HepG2 (cell line): ENCODE results near the gene CNKSR3. TPM values are rescaled to one million over a fixed set of nuclear protein-coding genes. Genes with fewer than 3 reads are reported as not detected.
A peak's percentile ranks its signal among the peaks of the same experiment; 100 is the strongest.

Experiments
- CEBPB ChIP-seq: IDR thresholded peaks from 2 replicates; pipeline ENCODE4 v1.6.1; 2011; ENCODE audit warnings: low read depth, low read length, improper control_type of control experiment, borderline replicate concordance
- CREM ChIP-seq, 2 experiments: sonication (generic) in 1 of 2; formaldehyde crosslinking in 1 of 2; IDR thresholded peaks; 2 replicates each; pipeline versions ENCODE4 v1.4.0 to v1.6.1; 2016 to 2020; ENCODE audit warnings: antibody characterized with exemption in 1 of 2, mild to moderate bottlenecking in 1 of 2, missing genetic modification reagents in 1 of 2
- FOSL1 ChIP-seq: sonication (generic); formaldehyde crosslinking; IDR thresholded peaks from 2 replicates; pipeline ENCODE4 v1.9.0; 2021; ENCODE audit warnings: missing genetic modification reagents, borderline replicate concordance
- GFI1 ChIP-seq: sonication (generic); formaldehyde crosslinking; IDR thresholded peaks from 2 replicates; pipeline ENCODE4 v1.5.0; 2020; ENCODE audit warnings: missing genetic modification reagents, mild to moderate bottlenecking, borderline replicate concordance
- JUNB ChIP-seq: sonication (generic); formaldehyde crosslinking; IDR thresholded peaks from 2 replicates; pipeline ENCODE4 v1.8.0; 2022; ENCODE audit warnings: missing genetic modification reagents, mild to moderate bottlenecking, borderline replicate concordance
- MLLT10 ChIP-seq: sonication (generic); formaldehyde crosslinking; IDR thresholded peaks from 2 replicates; pipeline ENCODE4 v1.4.0; 2020; ENCODE audit warnings: missing genetic modification reagents
- POLR2AphosphoS2 ChIP-seq: IDR thresholded peaks from 2 replicates; pipeline ENCODE4 v1.6.1; 2011; ENCODE audit warnings: low read depth, low read length, improper control_type of control experiment
- THYN1 ChIP-seq: sonication (generic); formaldehyde crosslinking; IDR thresholded peaks from 2 replicates; pipeline ENCODE4 v1.8.1; 2023; ENCODE audit warnings: low read depth, mild to moderate bottlenecking, moderate library complexity, missing genetic modification reagents, borderline replicate concordance
- ZNF75D ChIP-seq: sonication (generic); formaldehyde crosslinking; IDR thresholded peaks from 2 replicates; pipeline ENCODE4 v1.8.1; 2023; ENCODE audit warnings: missing genetic modification reagents, mild to moderate bottlenecking, borderline replicate concordance
- polyA plus RNA-seq, 8 experiments: library from polyadenylated mRNA; depleted of rRNA in 3 of 8; stranded (reverse) in 7 of 8; unstranded in 1 of 8; fragments of >200 nt; fragmentation: Illumina TruSeq in 4 of 8; extraction: Trizol in 4 of 8; gene quantifications; 2 replicates each; pipeline versions ENCODE4 v1.2.1 to v1.2.3, GENCODE V29; 2011 to 2016; ENCODE audit warnings: low read depth in 4 of 8, missing spikeins in 1 of 8, mixed read lengths in 1 of 8; ENCODE audit not compliant: insufficient read depth in 1 of 8
- total RNA-seq, 5 experiments: library from RNA; depleted of rRNA; stranded (reverse); fragments of >200 nt; fragmentation: Illumina TruSeq; extraction: Trizol; gene quantifications; 2 replicates each; pipeline ENCODE4 v1.2.3, GENCODE V29; 2016; ENCODE audit warnings: low read depth in 1 of 5
- TF ChIP-seq, protein P1 (sequence below): sonication (generic); formaldehyde crosslinking; IDR thresholded peaks from 2 replicates; pipeline ENCODE4 v1.4.0; 2020; ENCODE audit warnings: low read depth, mild to moderate bottlenecking, missing genetic modification reagents
- TF ChIP-seq, protein P2 (sequence below): sonication (generic); formaldehyde crosslinking; IDR thresholded peaks from 2 replicates; pipeline ENCODE4 v1.9.0; 2021; ENCODE audit warnings: missing genetic modification reagents, borderline replicate concordance
- TF ChIP-seq, protein P3 (sequence below): sonication (generic); formaldehyde crosslinking; IDR thresholded peaks from 2 replicates; pipeline ENCODE4 v1.8.0; 2023; ENCODE audit warnings: mild to moderate bottlenecking, missing genetic modification reagents
- TF ChIP-seq, protein P4 (sequence below): sonication (generic); formaldehyde crosslinking; IDR thresholded peaks from 2 replicates; pipeline ENCODE4 v1.4.0; 2020; ENCODE audit warnings: missing genetic modification reagents
- TF ChIP-seq, protein P5 (sequence below): sonication (generic); formaldehyde crosslinking; IDR thresholded peaks from 2 replicates; pipeline ENCODE4 v1.5.0; 2020; ENCODE audit warnings: missing genetic modification reagents
- TF ChIP-seq, protein P6 (sequence below): sonication (generic); formaldehyde crosslinking; IDR thresholded peaks from 2 replicates; pipeline ENCODE4 v1.5.0; 2020; ENCODE audit warnings: mild to moderate bottlenecking, missing genetic modification reagents

The CNKSR3 gene
- total and polyA plus RNA-seq, 2 of the 13 experiments (the other 11 are each of a cell fraction or from before 2014, with no cell fraction given), result 9.2 to 38.6 TPM

DNA sequence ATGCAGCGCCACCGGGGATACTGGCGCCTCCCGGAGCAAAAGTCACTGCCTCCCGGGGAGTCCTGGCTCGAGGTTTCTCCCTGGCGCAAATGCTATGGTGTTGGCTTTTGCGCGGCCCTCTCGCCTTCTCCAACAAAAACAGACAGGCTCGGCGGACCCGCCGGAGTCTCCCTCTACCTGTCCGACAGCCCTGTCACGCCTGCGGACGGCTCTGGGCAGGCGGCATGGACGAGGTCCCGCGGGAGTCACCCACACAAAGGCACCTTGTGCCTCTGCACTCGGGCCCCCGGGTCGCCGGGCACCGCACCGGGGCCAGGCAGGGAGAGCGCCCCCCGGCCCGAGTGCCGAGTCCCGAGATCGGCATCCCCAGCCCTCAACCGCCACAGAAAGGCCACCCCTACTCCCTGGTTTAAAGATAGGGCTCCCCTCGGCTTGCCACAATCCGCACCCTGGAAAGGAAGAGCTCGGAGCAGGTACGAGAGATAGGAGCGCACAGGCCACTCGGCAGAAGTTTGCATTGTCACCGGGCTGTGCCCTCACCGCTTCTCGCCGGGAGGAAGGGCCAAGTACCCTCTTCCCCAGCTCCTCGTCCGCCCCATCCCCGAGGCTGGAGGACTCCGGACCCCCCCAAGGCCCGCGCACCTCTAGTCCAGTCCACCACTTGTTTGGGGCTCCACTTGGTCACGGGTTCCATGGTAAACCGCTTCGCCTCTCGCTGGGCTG, 903 bp downstream of the CNKSR3 start (continued):
- TF ChIP-seq CREM (IDR thresholded peaks at IDR 0.05), result no peak
- TF ChIP-seq CREM (CRISPR knock-in tag; IDR thresholded peaks at IDR 0.05), result no peak
- TF ChIP-seq, protein P1, sequence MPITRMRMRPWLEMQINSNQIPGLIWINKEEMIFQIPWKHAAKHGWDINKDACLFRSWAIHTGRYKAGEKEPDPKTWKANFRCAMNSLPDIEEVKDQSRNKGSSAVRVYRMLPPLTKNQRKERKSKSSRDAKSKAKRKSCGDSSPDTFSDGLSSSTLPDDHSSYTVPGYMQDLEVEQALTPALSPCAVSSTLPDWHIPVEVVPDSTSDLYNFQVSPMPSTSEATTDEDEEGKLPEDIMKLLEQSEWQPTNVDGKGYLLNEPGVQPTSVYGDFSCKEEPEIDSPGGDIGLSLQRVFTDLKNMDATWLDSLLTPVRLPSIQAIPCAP (CRISPR knock-in tag), result no peak
- TF ChIP-seq ZNF75D (CRISPR knock-in tag), result no peak
- TF ChIP-seq FOSL1 (CRISPR knock-in tag), result peak; percentile 25; the same call in 1 of the 2 replicates
- peak; percentile 71; the same call in 1 of the 2 replicates for TF ChIP-seq MLLT10 (CRISPR knock-in tag)
- TF ChIP-seq, protein P2, sequence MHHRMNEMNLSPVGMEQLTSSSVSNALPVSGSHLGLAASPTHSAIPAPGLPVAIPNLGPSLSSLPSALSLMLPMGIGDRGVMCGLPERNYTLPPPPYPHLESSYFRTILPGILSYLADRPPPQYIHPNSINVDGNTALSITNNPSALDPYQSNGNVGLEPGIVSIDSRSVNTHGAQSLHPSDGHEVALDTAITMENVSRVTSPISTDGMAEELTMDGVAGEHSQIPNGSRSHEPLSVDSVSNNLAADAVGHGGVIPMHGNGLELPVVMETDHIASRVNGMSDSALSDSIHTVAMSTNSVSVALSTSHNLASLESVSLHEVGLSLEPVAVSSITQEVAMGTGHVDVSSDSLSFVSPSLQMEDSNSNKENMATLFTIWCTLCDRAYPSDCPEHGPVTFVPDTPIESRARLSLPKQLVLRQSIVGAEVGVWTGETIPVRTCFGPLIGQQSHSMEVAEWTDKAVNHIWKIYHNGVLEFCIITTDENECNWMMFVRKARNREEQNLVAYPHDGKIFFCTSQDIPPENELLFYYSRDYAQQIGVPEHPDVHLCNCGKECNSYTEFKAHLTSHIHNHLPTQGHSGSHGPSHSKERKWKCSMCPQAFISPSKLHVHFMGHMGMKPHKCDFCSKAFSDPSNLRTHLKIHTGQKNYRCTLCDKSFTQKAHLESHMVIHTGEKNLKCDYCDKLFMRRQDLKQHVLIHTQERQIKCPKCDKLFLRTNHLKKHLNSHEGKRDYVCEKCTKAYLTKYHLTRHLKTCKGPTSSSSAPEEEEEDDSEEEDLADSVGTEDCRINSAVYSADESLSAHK, result no peak
- TF ChIP-seq CEBPB, result no peak
- TF ChIP-seq, protein P3, sequence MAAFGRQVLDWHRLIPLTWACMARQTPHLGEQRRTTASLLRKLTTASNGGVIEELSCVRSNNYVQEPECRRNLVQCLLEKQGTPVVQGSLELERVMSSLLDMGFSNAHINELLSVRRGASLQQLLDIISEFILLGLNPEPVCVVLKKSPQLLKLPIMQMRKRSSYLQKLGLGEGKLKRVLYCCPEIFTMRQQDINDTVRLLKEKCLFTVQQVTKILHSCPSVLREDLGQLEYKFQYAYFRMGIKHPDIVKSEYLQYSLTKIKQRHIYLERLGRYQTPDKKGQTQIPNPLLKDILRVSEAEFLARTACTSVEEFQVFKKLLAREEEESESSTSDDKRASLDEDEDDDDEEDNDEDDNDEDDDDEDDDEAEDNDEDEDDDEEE (CRISPR knock-in tag), result no peak; the same call in 1 of the 2 replicates
- TF ChIP-seq GFI1, result no peak
- TF ChIP-seq, protein P4, sequence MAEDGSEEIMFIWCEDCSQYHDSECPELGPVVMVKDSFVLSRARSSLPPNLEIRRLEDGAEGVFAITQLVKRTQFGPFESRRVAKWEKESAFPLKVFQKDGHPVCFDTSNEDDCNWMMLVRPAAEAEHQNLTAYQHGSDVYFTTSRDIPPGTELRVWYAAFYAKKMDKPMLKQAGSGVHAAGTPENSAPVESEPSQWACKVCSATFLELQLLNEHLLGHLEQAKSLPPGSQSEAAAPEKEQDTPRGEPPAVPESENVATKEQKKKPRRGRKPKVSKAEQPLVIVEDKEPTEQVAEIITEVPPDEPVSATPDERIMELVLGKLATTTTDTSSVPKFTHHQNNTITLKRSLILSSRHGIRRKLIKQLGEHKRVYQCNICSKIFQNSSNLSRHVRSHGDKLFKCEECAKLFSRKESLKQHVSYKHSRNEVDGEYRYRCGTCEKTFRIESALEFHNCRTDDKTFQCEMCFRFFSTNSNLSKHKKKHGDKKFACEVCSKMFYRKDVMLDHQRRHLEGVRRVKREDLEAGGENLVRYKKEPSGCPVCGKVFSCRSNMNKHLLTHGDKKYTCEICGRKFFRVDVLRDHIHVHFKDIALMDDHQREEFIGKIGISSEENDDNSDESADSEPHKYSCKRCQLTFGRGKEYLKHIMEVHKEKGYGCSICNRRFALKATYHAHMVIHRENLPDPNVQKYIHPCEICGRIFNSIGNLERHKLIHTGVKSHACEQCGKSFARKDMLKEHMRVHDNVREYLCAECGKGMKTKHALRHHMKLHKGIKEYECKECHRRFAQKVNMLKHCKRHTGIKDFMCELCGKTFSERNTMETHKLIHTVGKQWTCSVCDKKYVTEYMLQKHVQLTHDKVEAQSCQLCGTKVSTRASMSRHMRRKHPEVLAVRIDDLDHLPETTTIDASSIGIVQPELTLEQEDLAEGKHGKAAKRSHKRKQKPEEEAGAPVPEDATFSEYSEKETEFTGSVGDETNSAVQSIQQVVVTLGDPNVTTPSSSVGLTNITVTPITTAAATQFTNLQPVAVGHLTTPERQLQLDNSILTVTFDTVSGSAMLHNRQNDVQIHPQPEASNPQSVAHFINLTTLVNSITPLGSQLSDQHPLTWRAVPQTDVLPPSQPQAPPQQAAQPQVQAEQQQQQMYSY (CRISPR knock-in tag), result peak; percentile 42; the same call in 1 of the 2 replicates
- TF ChIP-seq THYN1, result no peak
- TF ChIP-seq, protein P5, sequence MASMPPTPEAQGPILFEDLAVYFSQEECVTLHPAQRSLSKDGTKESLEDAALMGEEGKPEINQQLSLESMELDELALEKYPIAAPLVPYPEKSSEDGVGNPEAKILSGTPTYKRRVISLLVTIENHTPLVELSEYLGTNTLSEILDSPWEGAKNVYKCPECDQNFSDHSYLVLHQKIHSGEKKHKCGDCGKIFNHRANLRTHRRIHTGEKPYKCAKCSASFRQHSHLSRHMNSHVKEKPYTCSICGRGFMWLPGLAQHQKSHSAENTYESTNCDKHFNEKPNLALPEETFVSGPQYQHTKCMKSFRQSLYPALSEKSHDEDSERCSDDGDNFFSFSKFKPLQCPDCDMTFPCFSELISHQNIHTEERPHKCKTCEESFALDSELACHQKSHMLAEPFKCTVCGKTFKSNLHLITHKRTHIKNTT (CRISPR knock-in tag), result no peak
- TF ChIP-seq, protein P6, sequence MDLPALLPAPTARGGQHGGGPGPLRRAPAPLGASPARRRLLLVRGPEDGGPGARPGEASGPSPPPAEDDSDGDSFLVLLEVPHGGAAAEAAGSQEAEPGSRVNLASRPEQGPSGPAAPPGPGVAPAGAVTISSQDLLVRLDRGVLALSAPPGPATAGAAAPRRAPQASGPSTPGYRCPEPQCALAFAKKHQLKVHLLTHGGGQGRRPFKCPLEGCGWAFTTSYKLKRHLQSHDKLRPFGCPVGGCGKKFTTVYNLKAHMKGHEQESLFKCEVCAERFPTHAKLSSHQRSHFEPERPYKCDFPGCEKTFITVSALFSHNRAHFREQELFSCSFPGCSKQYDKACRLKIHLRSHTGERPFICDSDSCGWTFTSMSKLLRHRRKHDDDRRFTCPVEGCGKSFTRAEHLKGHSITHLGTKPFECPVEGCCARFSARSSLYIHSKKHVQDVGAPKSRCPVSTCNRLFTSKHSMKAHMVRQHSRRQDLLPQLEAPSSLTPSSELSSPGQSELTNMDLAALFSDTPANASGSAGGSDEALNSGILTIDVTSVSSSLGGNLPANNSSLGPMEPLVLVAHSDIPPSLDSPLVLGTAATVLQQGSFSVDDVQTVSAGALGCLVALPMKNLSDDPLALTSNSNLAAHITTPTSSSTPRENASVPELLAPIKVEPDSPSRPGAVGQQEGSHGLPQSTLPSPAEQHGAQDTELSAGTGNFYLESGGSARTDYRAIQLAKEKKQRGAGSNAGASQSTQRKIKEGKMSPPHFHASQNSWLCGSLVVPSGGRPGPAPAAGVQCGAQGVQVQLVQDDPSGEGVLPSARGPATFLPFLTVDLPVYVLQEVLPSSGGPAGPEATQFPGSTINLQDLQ (CRISPR knock-in tag), result no peak
- no peak for TF ChIP-seq JUNB (CRISPR knock-in tag)
- TF ChIP-seq POLR2AphosphoS2, result 0 out of 2 replicates have a peak, but pooled peaks have one; percentile 9
